Neuronal stem cell (in vitro differentiated cells): ENCODE data around the gene MKRN1.

Experiments used
- DNase-seq: peaks from one replicate; pipeline ENCODE4 v3.0.0-alpha.2; 2013; ENCODE audit warnings: low spot score
- H2AFZ ChIP-seq: one replicate; pipeline ENCODE4 v1.6.1; 2013; ENCODE audit warnings: mild to moderate bottlenecking, low read length, inconsistent platforms
- H2AK5ac ChIP-seq: 2 replicates; pipeline ENCODE4 v1.6.1; 2013; ENCODE audit warnings: low read depth, mild to moderate bottlenecking, inconsistent platforms, low read length, moderate library complexity, mixed read lengths
- H2BK120ac ChIP-seq: 2 replicates; pipeline ENCODE4 v1.6.1; 2013; ENCODE audit warnings: low read depth, mild to moderate bottlenecking, inconsistent platforms, low read length, moderate library complexity, mixed read lengths
- H2BK12ac ChIP-seq: one replicate; pipeline ENCODE4 v1.6.1; 2013; ENCODE audit warnings: low read length, inconsistent platforms
- H2BK15ac ChIP-seq: 2 replicates; pipeline ENCODE4 v1.6.1; 2013; ENCODE audit warnings: mild to moderate bottlenecking, low read length, inconsistent platforms, mixed read lengths
- H2BK5ac ChIP-seq: one replicate; pipeline ENCODE4 v1.6.1; 2013; ENCODE audit warnings: inconsistent platforms, mild to moderate bottlenecking, low read length, moderate library complexity
- H3K14ac ChIP-seq: one replicate; pipeline ENCODE4 v1.6.1; 2013; ENCODE audit warnings: low read length, inconsistent platforms
- H3K18ac ChIP-seq: 2 replicates; pipeline ENCODE4 v1.6.1; 2013; ENCODE audit warnings: low read length, inconsistent platforms
- H3K23ac ChIP-seq: 2 replicates; pipeline ENCODE4 v1.6.1; 2013; ENCODE audit warnings: low read depth, mild to moderate bottlenecking, mixed read lengths, low read length, inconsistent platforms; ENCODE audit not compliant: poor library complexity
- H3K27ac ChIP-seq: replicated peaks from 3 replicates; pipeline ENCODE4 v1.5.1; 2013; ENCODE audit warnings: low read length, inconsistent platforms
- H3K27me3 ChIP-seq, 3 experiments: 2 replicates each; pipeline ENCODE4 v1.6.1; 2013; ENCODE audit warnings: low read length in 3 of 3, mild to moderate bottlenecking in 2 of 3, inconsistent platforms in 1 of 3, low read depth in 1 of 3, mixed read lengths in 1 of 3, moderate library complexity in 1 of 3; ENCODE audit not compliant: control insufficient read depth in 3 of 3, insufficient read depth in 3 of 3
- H3K36me3 ChIP-seq, 2 donors: replicated peaks in 1 of 2; 2 replicates each; pipeline ENCODE4 v1.6.1; 2013; ENCODE audit warnings: low read length in 2 of 2; ENCODE audit not compliant: control insufficient read depth in 2 of 2, insufficient read depth in 2 of 2
- H3K4ac ChIP-seq: 2 replicates; pipeline ENCODE4 v1.6.1; 2013; ENCODE audit warnings: inconsistent platforms, mild to moderate bottlenecking, low read length, moderate library complexity
- H3K4me1 ChIP-seq, 2 donors: 1 replicate in 1 of 2; 2 replicates in 1 of 2; pipeline ENCODE4 v1.6.1; 2013; ENCODE audit warnings: low read length in 2 of 2, low read depth in 1 of 2; ENCODE audit not compliant: control insufficient read depth in 2 of 2, insufficient read depth in 1 of 2
- H3K4me2 ChIP-seq: one replicate; pipeline ENCODE4 v1.6.1; 2013; ENCODE audit warnings: mild to moderate bottlenecking, low read length, inconsistent platforms; ENCODE audit not compliant: insufficient read depth, poor library complexity, severe bottlenecking
- H3K4me3 ChIP-seq, 2 donors: 2 replicates each; pipeline ENCODE4 v1.5.1; 2013; ENCODE audit warnings: low read length in 2 of 2, mild to moderate bottlenecking in 2 of 2, inconsistent platforms in 1 of 2, moderate library complexity in 1 of 2
- H3K79me1 ChIP-seq: one replicate; pipeline ENCODE4 v1.6.1; 2013; ENCODE audit warnings: low read depth, mild to moderate bottlenecking, inconsistent platforms, low read length, moderate library complexity
- H3K9ac ChIP-seq: one replicate; pipeline ENCODE4 v1.6.1; 2013; ENCODE audit warnings: mild to moderate bottlenecking, low read depth, low read length, inconsistent platforms; ENCODE audit not compliant: poor library complexity
- H3K9me3 ChIP-seq, 2 donors: replicated peaks in 1 of 2; 2 replicates each; pipeline versions ENCODE3 to v1.6.1; 2013; ENCODE audit warnings: low read length in 2 of 2, mild to moderate bottlenecking in 2 of 2, inconsistent platforms in 1 of 2, low read depth in 1 of 2, mixed read lengths in 1 of 2, moderate library complexity in 1 of 2; ENCODE audit not compliant: control insufficient read depth in 2 of 2, insufficient read depth in 1 of 2
- H4K8ac ChIP-seq: one replicate; pipeline ENCODE4 v1.6.1; 2013; ENCODE audit warnings: low read depth, mild to moderate bottlenecking, inconsistent platforms, low read length, moderate library complexity
- H4K91ac ChIP-seq: one replicate; pipeline ENCODE4 v1.6.1; 2013; ENCODE audit warnings: low read length, low read depth, mild to moderate bottlenecking, inconsistent platforms; ENCODE audit not compliant: poor library complexity
- WGBS, 2 donors: extraction: QIAGEN DNeasy Blood & Tissue Kit; methylation state at CpG; one replicate each; pipeline ENCODE4 v1.1.7; 2013; ENCODE audit warnings: missing lambda C conversion rate in 2 of 2, mixed read lengths in 1 of 2; ENCODE audit not compliant: insufficient read length in 2 of 2, insufficient replicate concordance in 1 of 2; ENCODE audit errors: extremely low coverage in 2 of 2; 5-methylcytosine and 5-hydroxymethylcytosine counted together

Gene MKRN1

GRCh38 chr7:140484951-140485499 is 5.7 kb upstream of the MKRN1 start:
- H2BK120ac ChIP-seq: no peak overlapping the region
- H4K91ac ChIP-seq: no peak overlapping the region
- H2BK5ac ChIP-seq: no peak overlapping the region
- H3K4me3 ChIP-seq: no peak overlapping the region
- H3K4me2 ChIP-seq: no peak overlapping the region
- no peak for DNase-seq
- H2AK5ac ChIP-seq: no peak overlapping the region
- no peak overlapping the region for H3K18ac ChIP-seq
- H3K27ac ChIP-seq: no peak overlapping the region
- WGBS, 2 donors: no CpG with 5 or more reads among the region's 5 CpGs
- peak overlapping the region; percentile 68 for H2AFZ ChIP-seq
- no peaks in the 10 kb centered on the region for H3K9me3 ChIP-seq
- peaks cover 0 to 4% (median 0%) of the 10 kb centered on the region in 3 experiments for H3K27me3 ChIP-seq
- no peak overlapping the region for H3K23ac ChIP-seq
- H4K8ac ChIP-seq: no peak overlapping the region
- no peaks in the 10 kb centered on the region for H3K79me1 ChIP-seq
- no peaks in the 10 kb centered on the region for H3K36me3 ChIP-seq
- peaks cover 0 to 4% of the 10 kb centered on the region in 2 donors for H3K4me1 ChIP-seq
- no peak overlapping the region for H3K9ac ChIP-seq
- no peak overlapping the region for H3K14ac ChIP-seq
- H3K4ac ChIP-seq: no peak overlapping the region
- no peak overlapping the region for H2BK12ac ChIP-seq
- H2BK15ac ChIP-seq: no peak overlapping the region

DNA sequence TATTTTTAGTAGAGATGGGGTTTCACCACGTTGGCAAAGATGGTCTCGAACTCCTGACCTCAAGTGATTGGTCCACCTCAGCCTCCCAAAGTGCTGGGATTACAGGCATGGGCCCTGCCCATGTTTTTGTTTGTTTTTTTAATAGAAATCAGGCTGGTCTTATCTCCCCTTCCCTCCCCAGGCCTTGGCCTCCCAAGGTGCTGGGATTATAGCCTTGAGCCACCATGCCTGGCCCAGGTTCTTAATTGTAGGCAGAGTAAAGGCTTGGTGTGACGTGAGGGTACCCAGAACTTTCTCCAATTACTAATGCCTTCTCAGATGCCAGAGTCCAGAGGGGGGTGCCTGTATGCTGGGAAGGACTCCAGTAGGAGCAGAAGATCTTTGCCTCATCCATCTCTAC is 5.2 kb upstream of the MKRN1 start:
- no peak overlapping the region for H3K4me2 ChIP-seq
- H3K9me3 ChIP-seq: no peaks in the 10 kb centered on the region
- H3K4ac ChIP-seq: no peak overlapping the region
- H2AFZ ChIP-seq: no peak overlapping the region
- no CpG with 5 or more reads among the region's 3 CpGs for WGBS, 2 donors
- H3K27ac ChIP-seq: no peak overlapping the region
- H3K23ac ChIP-seq: no peak overlapping the region
- no peak overlapping the region for H3K9ac ChIP-seq
- H4K91ac ChIP-seq: no peak overlapping the region
- no peak overlapping the region for H2BK12ac ChIP-seq
- no peak overlapping the region for H2BK15ac ChIP-seq
- H2BK5ac ChIP-seq: no peak overlapping the region
- DNase-seq: no peak
- H2AK5ac ChIP-seq: no peak overlapping the region
- H3K27me3 ChIP-seq: peaks cover 0 to 4% (median 0%) of the 10 kb centered on the region in 3 experiments
- peaks cover 2 to 4% of the 10 kb centered on the region in 2 donors for H3K4me1 ChIP-seq
- H2BK120ac ChIP-seq: no peak overlapping the region
- H3K18ac ChIP-seq: no peak overlapping the region
- no peak overlapping the region for H3K4me3 ChIP-seq
- H4K8ac ChIP-seq: no peak overlapping the region
- H3K36me3 ChIP-seq: no peaks in the 10 kb centered on the region
- no peaks in the 10 kb centered on the region for H3K79me1 ChIP-seq
- no peak overlapping the region for H3K14ac ChIP-seq

GRCh38 chr7:140479739-140480084 is 407 bp upstream of the MKRN1 start:
- Histone ChIP-seq H3K27ac (peak overlapping the region; percentile 30), H3K4ac (no peak overlapping the region), H2BK15ac (no peak overlapping the region), H2BK12ac (no peak overlapping the region), H4K91ac (no peak overlapping the region), H3K4me1 (peaks cover 0 to 2% of the 10 kb centered on the region in 2 donors), H3K4me2 (peak overlapping the region; percentile 82), H3K9ac (no peak overlapping the region), H3K14ac (no peak overlapping the region), H3K23ac (peak overlapping the region; percentile 99), H3K18ac (no peak overlapping the region), H2BK120ac (no peak overlapping the region), H2AFZ (peak overlapping the region; percentile 89), H4K8ac (no peak overlapping the region), H2BK5ac (no peak overlapping the region), H3K79me1 (peaks cover 3% of the 10 kb centered on the region), H3K27me3 (peaks cover 0 to 4% (median 0%) of the 10 kb centered on the region in 3 experiments), H3K36me3 (no peaks in the 10 kb centered on the region), H2AK5ac (no peak overlapping the region), H3K4me3 (peak overlapping the region; percentile 76 to 91), H3K9me3 (no peaks in the 10 kb centered on the region)
- DNase-seq: no peak
- no CpG with 5 or more reads among the region's 2 CpGs for WGBS, 2 donors

DNA sequence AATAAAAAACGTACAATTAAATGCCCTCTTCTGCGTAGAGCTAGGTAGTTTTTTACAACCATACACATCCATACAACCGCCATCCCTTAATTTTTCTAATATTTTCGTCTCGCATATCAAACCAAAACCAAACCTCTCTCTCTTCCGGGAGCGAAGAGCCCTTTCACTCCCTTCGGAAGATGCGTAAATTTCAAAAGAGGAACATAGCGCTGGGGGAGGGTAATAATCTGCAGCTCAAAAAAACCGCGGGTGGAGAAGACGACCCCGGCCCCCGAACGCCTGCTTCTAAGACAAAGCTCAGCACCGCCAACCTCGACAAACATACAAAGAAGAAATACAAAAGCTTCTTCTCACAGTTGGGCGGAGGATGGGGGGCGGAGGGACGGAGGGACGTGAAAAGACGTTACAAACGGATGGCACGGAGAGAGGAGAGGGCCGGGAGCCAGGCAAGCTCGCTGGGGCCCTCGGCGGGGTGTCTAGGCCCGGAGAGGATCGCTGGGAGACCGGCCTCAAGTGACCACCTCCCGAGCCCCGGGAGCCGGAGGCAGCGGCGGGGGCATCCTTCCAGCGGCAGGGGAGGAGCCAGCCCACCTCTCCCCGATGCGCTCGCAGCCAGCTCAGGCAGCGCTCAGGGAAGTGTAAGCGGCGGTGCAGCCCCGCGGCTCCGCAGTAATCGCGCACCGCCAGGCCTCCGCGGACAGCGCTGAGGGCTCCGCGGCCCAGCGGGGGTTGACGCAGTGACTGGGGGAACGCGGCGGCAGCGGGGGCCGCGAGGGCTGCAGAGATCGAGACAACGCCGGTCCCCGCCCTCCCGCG is 851 bp downstream of the MKRN1 start:
- Histone ChIP-seq H2AK5ac (peak overlapping the region; percentile 52), H3K23ac (peak overlapping the region; percentile 99), H3K9ac (peak overlapping the region; percentile 96), H2BK5ac (peak overlapping the region; percentile 66), H3K4me2 (peak overlapping the region; percentile 82), H3K14ac (peak overlapping the region; percentile 89), H3K79me1 (peaks cover 3% of the 10 kb centered on the region), H3K27me3 (peaks cover 0 to 4% (median 0%) of the 10 kb centered on the region in 3 experiments), H4K91ac (peak overlapping the region; percentile 53), H3K9me3 (no peaks in the 10 kb centered on the region), H3K4me1 (peaks cover 0 to 2% of the 10 kb centered on the region in 2 donors), H3K18ac (peak overlapping the region; percentile 95), H4K8ac (peak overlapping the region; percentile 43), H2BK12ac (peak overlapping the region; percentile 22), H2BK15ac (peak overlapping the region; percentile 67), H3K36me3 (no peaks in the 10 kb centered on the region), H3K4me3 (peak overlapping the region; percentile 91 to 94), H3K4ac (no peak overlapping the region), H2BK120ac (peak overlapping the region; percentile 72), H2AFZ (peak overlapping the region; percentile 89), H3K27ac (peak overlapping the region; percentile 91)
- DNase-seq: peak; percentile 53
- no CpG with 5 or more reads among the region's 69 CpGs for WGBS, 2 donors
